Measurements from ENCODE around the gene TNFSF10.

- TF ChIP-seq EZH2 (IDR thresholded peaks at IDR 0.05; ENCODE audit: borderline replicate concordance, low read depth, low read length, severe bottlenecking) (no peak), CTCF (IDR thresholded peaks at IDR 0.05; ENCODE audit: borderline replicate concordance, extremely low read depth, low read length, poor library complexity, severe bottlenecking) (no peak)
Observed at GRCh38 chr3:172506094-172506493, 17.1 kb downstream of the TNFSF10 start.

Measured in DND-41 (cell line).